VCaP (cell line): Measurements from ENCODE around the gene CCDC102B.
A peak's percentile ranks its signal among the peaks of the same experiment; 100 is the strongest.

Source experiments
- H3K27ac ChIP-seq: fragments of 450-650 bp; 2 replicates; pipeline ENCODE4 v1.5.1; 2017
- CTCF ChIP-seq: fragments of 450-650 bp; conservative IDR thresholded peaks from 2 replicates; pipeline ENCODE4 v1.5.1; 2017; ENCODE audit warnings: mild to moderate bottlenecking, moderate library complexity

Gene CCDC102B

DNA sequence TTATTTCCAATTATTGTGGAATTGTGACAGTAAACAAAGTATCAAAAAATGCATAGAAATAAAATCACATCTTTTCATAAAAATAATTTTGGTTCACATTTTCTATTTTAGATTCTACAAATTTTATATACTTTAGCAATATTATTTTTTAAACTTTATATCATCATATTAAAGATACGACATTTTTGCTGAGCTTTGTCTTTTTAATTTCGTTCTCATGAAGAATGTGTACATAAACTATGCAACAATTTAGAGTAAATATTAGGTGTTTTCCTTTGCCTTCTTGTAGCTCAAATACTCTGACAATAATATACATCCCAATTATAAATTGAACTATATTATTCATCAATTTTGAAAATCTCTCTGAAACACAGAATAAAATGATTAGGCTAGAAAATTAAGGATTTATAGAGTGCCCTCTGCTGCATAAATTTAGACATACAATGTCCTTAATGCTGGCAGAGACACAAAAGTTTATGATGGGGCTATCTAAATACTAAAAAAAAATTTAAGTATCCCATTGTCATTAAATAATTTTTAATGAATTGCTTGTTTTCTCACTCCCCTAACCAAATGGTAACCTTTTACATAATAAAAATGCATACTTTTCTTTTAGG, 45.7 kb downstream of the CCDC102B start:
- no peak overlapping the region for H3K27ac ChIP-seq
- TF ChIP-seq CTCF = peak; percentile 62

DNA sequence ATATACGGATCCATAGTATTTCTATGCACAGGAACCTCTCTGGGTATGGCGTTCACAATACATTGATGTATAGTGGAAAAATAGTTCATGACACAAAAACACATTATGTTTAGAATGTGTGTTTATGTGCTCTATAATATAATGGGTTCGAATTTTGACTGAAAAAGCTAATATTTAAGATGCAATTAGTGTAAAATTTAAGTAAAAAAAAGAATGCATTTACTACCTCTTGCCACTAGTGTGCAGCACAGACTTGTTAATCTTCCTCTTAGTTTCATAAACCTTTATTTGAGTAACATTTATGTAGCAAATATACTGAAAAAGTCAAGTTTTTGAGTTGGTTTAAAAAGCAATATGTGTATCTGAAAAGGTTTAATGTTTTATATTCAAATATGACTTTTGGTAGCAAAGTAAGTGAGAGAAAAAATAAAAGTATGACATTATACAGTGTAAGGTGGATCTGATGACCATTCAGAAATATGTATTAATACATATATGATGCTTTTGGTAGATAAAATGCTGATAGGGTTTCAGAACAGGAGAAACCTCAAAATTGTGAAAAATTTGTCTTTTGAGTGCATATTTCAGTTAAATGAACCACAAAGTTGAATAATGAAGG, 49.4 kb downstream of the CCDC102B start:
- TF ChIP-seq CTCF = peak; percentile 83
- no peak overlapping the region for H3K27ac ChIP-seq

DNA sequence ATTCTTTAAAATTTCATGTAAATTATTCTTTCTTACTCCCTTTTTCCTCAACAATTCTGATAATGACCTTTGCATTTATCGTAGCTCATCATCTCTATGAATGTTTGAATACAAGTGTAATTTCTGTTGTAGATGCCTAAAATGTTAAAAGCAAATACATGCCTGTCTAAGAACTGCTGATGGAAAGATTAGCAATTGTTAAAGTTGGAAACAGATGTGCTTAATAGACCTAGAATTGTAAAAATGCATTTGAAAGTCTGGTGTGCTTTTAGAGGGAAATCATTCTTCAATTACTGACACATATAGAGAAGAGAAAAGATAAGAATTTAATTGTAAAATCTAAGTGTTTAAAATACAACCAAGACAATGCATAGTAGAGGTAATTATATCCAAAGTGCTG, 50.4 kb downstream of the CCDC102B start:
- TF ChIP-seq CTCF = no peak
- no peak overlapping the region for H3K27ac ChIP-seq

DNA sequence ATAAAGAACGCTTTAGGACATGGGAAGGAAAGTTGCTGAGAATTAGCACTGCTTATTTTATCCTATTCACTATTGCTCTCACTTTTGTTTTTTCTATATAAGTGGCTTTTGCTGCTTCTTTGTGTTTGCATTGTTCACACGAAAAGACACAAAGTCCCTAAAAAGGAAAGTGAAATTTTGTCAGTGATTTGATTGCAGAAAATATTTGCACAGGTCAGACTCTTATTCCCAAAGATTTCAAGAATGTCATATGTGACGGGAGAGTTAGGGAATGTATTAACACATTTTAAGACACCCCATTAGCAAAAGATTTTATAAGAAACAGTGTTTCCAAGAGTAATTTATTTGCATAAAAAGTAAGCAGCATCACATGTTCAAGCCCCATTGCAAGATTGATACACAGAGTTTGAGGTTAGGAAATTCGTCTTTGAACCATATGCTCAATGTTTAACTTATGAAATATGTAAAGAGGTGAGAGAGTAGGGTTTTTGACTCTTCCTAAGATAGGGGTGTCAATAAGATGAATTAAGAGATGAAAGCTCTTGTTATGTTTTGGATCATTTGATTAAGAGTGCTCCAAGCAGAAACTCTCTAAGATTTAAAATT, 57.0 kb downstream of the CCDC102B start:
- no peak for TF ChIP-seq CTCF
- H3K27ac ChIP-seq = no peak overlapping the region

DNA sequence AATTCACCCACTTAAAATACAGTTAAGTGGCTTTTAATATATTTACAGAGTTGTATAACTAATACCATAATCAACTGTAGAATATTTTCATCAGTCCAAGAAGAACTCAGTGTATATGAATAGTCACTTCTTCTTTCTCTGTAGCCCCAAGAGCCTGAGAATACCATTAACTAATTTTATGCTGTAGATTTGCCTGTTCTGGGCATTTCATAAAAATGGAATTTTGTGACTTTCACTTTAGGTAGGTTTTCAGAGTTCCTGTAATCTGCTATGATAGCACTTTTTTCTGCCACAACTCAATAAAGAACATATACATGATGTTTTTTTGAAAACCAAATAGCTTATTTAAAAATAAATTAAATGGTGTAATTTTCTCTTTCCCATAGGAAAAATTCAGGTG, 57.6 kb downstream of the CCDC102B start:
- H3K27ac ChIP-seq = no peak overlapping the region
- TF ChIP-seq CTCF = no peak

- no peak overlapping the region for H3K27ac ChIP-seq
- no peak for TF ChIP-seq CTCF
Measured at GRCh38 chr18:68861365-68861764, 63.5 kb downstream of the CCDC102B start.

DNA sequence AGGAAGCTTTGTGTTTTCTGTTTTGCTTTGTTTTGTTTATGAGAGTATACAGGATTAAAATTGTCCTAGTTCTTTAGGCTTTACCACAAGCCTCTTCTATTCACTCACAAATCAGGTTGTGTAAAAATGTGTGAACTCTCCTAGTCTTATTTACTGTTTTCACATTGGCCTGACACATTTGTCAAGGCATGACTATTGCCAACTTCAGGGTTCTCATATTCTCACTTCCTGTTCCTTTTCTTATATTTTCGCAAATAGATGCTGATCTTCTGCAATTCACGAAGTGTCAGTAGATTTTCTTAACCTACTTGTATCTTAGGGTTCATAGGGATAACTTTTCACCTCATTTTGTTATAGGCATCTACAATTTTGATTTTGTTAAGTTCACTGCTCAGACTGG, 67.1 kb downstream of the CCDC102B start:
- no peak for TF ChIP-seq CTCF
- no peak overlapping the region for H3K27ac ChIP-seq
